NCI-H2227 (cell line): ENCODE data around the gene ASIC3.
A peak's percentile ranks its signal among the peaks of the same experiment; 100 is the strongest.

Experiments
- DNase-seq: peaks from one replicate; lab custom pipeline; 2025; ENCODE audit not compliant: unreplicated experiment; lab: John Stamatoyannopoulos, UW

Gene ASIC3

GRCh38 chr7:151085329-151085690, 37.0 kb downstream of the ASIC3 start:
- DNase-seq = no peak

- DNase-seq = peak; percentile 92
These were observed 37.6 kb downstream of the ASIC3 start, which contains the start of gene AGAP3 for GRCh38 chr7:151085691-151086620. Gene AGAP3, plus strand, starts transcription at chr7:151086475. Its CDS starts 267 bp downstream, at chr7:151086742.

- DNase-seq = peak; percentile 55
These were observed 38.5 kb downstream of the ASIC3 start for GRCh38 chr7:151086802-151087244.

- DNase-seq = peak; percentile 57
These were observed 39.1 kb downstream of the ASIC3 start for GRCh38 chr7:151087245-151088018.

- no peak for DNase-seq
These were observed 39.9 kb downstream of the ASIC3 start for GRCh38 chr7:151088019-151088855.

GRCh38 chr7:151088856-151089699, 40.7 kb downstream of the ASIC3 start:
- peak; percentile 52 for DNase-seq

- no peak for DNase-seq
These were observed 41.8 kb downstream of the ASIC3 start for GRCh38 chr7:151089893-151090730.

GRCh38 chr7:151091003-151091402, 42.7 kb downstream of the ASIC3 start:
- DNase-seq = no peak

- DNase-seq = peak; percentile 27
These were observed 43.1 kb downstream of the ASIC3 start for GRCh38 chr7:151091431-151091830.

- no peak for DNase-seq
These were observed 43.7 kb downstream of the ASIC3 start for GRCh38 chr7:151091988-151092387.

- no peak for DNase-seq
These were observed 45.4 kb downstream of the ASIC3 start for GRCh38 chr7:151093748-151094147.

GRCh38 chr7:151094675-151095074, 46.3 kb downstream of the ASIC3 start:
- no peak for DNase-seq

GRCh38 chr7:151095123-151095797, 46.9 kb downstream of the ASIC3 start:
- no peak for DNase-seq

GRCh38 chr7:151095828-151096475, 47.6 kb downstream of the ASIC3 start:
- DNase-seq = no peak

- DNase-seq = no peak
These were observed 51.3 kb downstream of the ASIC3 start for GRCh38 chr7:151099486-151100211.

GRCh38 chr7:151100921-151101320, 52.6 kb downstream of the ASIC3 start:
- DNase-seq = no peak

- DNase-seq = no peak
These were observed 53.5 kb downstream of the ASIC3 start for GRCh38 chr7:151101621-151102396.
